ENCODE results near the gene PRKN.
"Not testable (repeated sequence)": the region's sequence is repeated elsewhere in the genome, so short reads cannot be mapped to it uniquely, and the experiment has no call there.

Gene PRKN

DNA sequence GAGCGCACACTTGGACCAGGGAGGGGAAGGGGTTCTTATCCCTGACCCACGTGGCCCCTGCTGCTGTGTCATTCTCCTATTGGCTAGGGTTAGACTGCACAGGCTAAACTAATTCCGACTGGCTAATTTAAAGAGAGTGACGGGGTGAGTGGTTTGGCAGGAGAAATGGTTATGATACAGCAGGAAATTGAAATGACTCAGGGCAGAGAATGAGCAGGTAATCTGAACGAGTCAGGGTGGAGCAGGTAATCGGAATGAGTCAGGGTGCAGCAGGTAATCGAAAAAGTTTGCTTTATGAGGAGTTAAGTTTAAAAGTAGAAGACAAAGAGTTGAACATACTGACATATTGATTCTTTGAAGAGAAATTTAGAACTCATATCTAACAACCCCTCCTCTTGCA is 1417.8 kb downstream of the PRKN start:
- DNase-seq = not testable (repeated sequence)

DNA sequence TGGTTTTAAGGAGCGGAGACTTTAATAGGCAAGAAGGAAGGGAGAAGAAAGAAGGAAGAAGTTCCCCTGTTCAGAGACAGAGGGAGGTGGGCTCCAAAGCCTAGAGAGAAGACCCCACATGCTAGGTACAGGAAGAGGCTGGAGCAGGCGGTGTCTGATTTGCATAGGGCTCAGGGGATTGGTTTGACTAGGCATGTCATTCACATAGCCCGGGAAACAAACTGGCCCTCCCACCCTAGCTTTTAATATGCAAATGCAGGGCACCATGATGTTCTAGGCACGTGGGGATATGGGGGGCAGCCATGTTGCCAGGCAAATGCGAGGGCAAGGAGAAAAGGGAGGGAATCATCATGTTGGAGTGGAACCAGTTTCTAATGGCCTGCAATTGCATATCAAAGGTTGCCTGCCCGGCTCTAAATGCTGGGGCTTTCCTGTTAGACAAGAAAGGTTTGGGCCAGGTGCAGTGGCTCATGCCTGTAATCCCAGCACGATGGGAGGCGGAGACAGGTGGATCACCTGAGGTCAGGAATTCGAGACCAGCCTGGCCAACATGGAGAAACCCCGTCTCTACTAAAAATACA is 1419.4 kb downstream of the PRKN start:
- DNase-seq = no peak

DNA sequence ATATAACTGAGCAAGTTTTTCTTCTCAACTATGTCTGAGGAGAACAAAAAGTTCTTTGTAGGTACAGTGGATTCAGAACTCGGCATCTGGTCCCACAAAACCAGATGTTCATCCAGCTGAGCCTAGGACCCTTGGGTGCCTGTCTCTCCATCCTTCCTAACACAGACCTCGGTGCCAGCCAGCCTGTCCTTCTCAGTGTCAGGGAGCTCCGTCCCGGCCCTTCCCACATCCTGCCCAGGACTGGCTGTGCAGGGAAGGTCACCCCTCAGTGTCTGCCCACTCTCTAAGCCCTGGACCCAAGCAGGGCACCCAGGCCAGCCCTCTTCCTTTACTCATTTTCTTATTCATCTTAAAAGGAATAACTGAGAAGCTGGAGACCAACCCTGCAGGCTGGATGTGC is 1421.7 kb downstream of the PRKN start:
- no peak for DNase-seq

DNA sequence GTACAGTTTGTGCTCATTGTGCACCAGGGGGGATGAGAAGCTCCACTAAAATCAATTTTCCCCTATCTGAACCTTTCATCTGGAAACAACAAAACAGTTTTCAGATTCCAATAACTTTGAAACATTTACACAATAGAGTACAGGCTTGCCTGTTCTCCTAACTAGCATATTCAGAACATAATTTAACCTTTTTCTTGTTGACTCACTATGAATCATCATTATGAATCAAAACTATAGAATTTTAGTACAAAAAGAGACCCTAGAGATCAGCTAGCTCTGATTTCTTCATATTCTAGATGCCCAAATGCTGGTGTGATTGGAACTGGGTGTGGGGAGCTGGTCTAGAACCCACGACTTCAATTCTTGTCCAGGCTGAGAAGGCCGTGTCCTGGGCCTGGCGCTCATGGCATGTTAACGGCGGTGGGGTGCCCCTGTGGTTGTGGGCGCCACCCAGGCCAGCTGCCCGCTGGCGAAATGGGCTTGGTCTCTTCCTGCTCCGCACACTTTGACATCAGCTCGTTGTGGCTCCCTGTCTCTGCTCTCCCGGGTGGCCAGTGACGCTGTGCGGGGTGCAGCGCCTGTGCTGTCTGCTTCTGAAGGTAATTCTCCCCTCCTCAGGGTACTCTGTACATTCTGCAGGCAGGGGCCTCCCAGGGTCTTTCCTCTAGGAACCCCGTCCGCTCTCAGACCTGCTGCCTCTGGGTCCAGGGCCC is 1423.8 kb downstream of the PRKN start:
- DNase-seq = no peak

DNA sequence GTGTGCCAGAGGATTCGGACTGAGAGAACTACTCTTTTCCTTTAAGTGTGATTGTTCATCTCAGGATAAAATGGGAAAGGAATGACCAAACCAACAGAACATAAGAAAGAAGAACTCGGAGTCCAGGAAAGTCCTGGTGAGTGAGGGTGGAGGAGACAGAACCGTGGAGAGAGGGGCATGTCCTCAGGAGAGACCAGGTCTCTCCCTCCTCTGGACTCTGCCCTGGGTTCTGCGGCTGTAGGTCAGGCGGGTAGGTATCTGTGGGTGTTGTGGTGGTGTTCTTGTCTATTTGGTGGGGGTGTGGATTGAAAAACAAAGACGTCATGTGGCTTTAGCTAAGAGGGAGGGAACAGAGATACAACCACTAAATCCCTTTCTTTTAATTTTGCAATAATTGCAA is 1424.6 kb downstream of the PRKN start:
- DNase-seq = no peak

DNA sequence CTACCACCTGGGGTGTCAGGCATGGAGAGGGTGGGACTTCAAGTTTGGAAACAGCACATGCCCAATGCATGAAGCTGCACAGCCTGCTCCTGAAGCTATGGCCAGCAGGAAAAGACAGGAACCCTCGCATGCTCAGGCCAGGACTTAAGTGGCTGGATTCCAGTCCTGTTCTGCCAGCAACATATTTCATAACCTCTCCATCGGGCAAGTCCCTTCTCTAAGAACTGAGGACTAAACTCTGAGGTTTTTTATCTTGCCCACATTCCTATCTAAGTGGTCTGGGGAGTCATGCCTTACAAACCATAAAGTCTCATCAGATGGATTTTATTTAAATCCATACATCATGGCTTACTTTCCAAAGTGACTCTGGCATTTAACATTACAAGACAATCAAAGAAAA is 1426.2 kb downstream of the PRKN start:
- DNase-seq = peak; percentile 32

DNA sequence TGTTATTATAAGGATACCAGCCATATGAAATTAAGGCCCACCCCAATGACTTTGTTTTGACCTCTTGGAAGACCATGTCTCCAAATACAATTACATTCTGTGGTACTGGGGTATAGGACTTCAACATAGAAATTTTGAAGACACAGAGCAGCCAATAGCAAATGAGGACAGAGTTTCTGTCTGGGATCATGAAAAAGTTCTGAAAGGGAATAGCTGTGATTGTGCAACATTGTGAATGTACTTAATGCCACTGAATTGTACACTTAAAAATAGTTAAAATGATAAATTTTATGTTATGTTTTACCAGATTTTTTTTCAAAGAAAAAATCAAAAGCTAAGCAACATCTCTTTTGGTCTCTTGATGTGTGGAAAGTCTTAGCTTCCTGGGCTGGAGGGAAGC is 1426.7 kb downstream of the PRKN start:
- DNase-seq = no peak

DNA sequence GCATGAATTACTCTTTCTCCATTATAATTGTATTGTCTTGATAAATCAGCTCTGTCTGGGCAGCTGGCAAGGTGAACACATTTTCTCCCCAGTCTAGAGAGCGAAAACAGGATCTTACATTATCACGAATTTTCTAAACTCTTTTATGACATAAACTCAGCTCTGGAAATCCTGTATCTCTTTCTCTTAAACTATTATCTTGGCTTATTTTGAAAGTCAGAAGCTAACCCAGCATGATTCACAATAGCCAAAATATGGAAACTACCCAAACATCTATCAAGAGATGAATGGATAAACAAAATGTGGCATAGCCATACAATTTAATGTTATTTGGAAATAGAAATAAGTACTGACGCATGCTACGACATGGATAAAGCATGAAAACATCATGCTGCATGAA is 1427.8 kb downstream of the PRKN start:
- DNase-seq = no peak

Data from hematopoietic multipotent progenitor cell treated with erythropoietin and hydrocortisone succinate and interleukin-3 and kit ligand, for 6 days (in vitro differentiated cells).